Skeletal muscle tissue (tissue), 4 donors: ENCODE measurements around the gene FCMR. TPM values are rescaled to one million over a fixed set of nuclear protein-coding genes. Genes with fewer than 3 reads are reported as not detected.

ENCODE experiments used
- H3K27ac ChIP-seq: one replicate; pipeline ENCODE4 v1.7.0; 2013; ENCODE audit warnings: mild to moderate bottlenecking, low read depth, low read length, inconsistent platforms
- H3K27me3 ChIP-seq, 3 donors: one replicate each; pipeline ENCODE4 v1.7.0; 2013; ENCODE audit warnings: low read length in 3 of 3; ENCODE audit not compliant: control insufficient read depth in 3 of 3, insufficient read depth in 3 of 3
- H3K36me3 ChIP-seq, 3 donors: one replicate each; pipeline ENCODE4 v1.7.0; 2013; ENCODE audit warnings: low read length in 3 of 3; ENCODE audit not compliant: control insufficient read depth in 3 of 3, insufficient read depth in 3 of 3
- H3K4me1 ChIP-seq, 3 donors: one replicate each; pipeline ENCODE4 v1.7.0; 2013; ENCODE audit warnings: low read length in 3 of 3, mild to moderate bottlenecking in 3 of 3; ENCODE audit not compliant: control insufficient read depth in 3 of 3, insufficient read depth in 3 of 3
- H3K4me3 ChIP-seq, 3 donors: one replicate each; pipeline ENCODE4 v1.7.0; 2013; ENCODE audit warnings: low read length in 3 of 3
- H3K9ac ChIP-seq, 3 donors: one replicate each; pipeline ENCODE4 v1.7.0; 2013; ENCODE audit warnings: low read length in 3 of 3, mild to moderate bottlenecking in 3 of 3, moderate library complexity in 2 of 3, low read depth in 1 of 3
- H3K9me3 ChIP-seq, 3 donors: one replicate each; pipeline ENCODE4 v1.7.0; 2013; ENCODE audit warnings: low read length in 3 of 3; ENCODE audit not compliant: control insufficient read depth in 3 of 3
- total RNA-seq: library from RNA; depleted of rRNA; stranded (reverse); fragments of >200 nt; gene quantifications from one replicate; pipeline ENCODE4 v1.2.3, GENCODE V29; 2014
- donor health status: Osteomylitis.

FCMR gene
- total RNA-seq, 1 donor from 2014 or later, result 0.52 TPM

DNA sequence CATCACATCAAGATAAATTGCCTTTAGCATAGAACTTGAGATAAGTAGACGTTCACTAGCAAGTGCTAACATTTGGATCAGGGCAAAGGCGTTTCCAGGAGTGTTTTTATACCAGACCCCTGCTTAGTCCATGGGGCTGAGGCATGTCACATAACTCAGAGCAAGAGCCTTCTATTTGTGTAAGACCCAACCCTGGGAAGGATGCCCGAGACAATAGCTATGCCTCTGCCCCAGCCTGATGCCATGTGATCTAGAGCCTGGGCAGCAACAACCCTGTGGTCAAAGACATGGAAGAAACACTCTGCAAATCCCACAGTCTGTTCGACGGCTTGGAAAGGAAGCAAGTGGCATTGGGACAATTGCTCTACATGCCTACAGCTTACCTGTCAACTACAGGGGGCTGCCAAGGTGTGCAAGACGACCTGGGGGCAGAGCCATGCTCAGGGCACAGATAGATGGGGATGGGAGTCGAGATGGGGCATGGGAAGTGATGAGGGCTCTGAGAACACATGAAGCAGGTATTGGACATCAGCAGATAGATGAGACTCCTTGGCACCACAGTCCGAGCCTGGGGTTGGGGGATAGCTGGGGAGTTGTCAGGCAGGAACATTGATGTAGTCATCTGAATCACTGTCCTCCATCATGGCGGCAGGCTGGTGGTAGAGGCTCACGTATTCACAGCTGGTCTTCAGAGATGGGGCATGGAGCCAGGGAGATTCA is 17.2 kb downstream of the FCMR start:
- peaks cover 0 to 2% (median 0%) of the 10 kb centered on the region in 3 donors for H3K27me3 ChIP-seq
- no peak overlapping the region for H3K9ac ChIP-seq
- no peak overlapping the region for H3K4me3 ChIP-seq
- H3K27ac ChIP-seq, result no peak overlapping the region
- H3K4me1 ChIP-seq, result peaks cover 0 to 23% (median 12%) of the 10 kb centered on the region in 3 donors
- no peaks in the 10 kb centered on the region for H3K9me3 ChIP-seq
- H3K36me3 ChIP-seq, result no peaks in the 10 kb centered on the region

DNA sequence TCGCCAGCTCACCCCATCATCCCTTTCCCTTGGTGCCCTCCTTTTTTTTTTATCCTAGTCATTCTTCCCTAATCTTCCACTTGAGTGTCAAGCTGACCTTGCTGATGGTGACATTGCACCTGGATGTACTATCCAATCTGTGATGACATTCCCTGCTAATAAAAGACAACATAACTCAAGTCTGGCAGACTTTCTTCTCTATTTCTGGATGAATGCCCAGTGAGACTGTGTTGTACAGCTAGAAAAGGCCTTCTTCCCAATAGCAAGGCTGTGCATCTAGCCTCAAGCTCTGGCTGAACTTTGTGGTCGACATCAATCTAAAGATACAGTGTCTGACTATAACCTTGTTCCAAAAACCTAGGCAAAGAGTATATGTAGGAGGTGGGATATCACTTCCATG is 18.1 kb downstream of the FCMR start:
- H3K27me3 ChIP-seq, result no peaks in the 10 kb centered on the region
- no peaks in the 10 kb centered on the region for H3K9me3 ChIP-seq
- peaks cover 2 to 26% (median 12%) of the 10 kb centered on the region in 3 donors for H3K4me1 ChIP-seq
- H3K9ac ChIP-seq, result no peak overlapping the region
- no peaks in the 10 kb centered on the region for H3K36me3 ChIP-seq
- H3K4me3 ChIP-seq, result no peak overlapping the region
- peak overlapping the region; percentile 2 for H3K27ac ChIP-seq

DNA sequence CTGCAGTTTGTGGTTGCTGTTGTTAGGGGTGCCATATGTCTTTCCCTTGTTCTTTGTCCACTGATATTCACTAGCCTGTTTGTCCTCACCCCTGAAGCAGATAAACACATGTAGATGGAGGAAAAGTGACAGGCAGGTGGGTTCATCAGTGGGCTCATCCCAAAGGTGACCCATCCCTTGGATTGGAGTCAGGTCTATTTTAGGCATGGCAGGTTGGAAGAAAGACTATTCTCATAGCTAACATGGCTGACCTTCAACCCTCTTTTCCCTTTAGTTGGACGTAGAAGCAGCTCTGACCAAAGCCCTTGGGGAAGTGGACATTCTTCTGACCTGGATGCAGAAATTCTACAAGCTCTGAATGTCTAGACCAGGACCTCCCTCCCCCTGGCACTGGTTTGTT is 19.0 kb downstream of the FCMR start:
- Histone ChIP-seq H3K4me1 (peaks cover 3 to 32% (median 17%) of the 10 kb centered on the region in 3 donors), H3K4me3 (no peak overlapping the region), H3K9ac (no peak overlapping the region), H3K27ac (no peak overlapping the region), H3K9me3 (no peaks in the 10 kb centered on the region), H3K36me3 (no peaks in the 10 kb centered on the region), H3K27me3 (no peaks in the 10 kb centered on the region)

DNA sequence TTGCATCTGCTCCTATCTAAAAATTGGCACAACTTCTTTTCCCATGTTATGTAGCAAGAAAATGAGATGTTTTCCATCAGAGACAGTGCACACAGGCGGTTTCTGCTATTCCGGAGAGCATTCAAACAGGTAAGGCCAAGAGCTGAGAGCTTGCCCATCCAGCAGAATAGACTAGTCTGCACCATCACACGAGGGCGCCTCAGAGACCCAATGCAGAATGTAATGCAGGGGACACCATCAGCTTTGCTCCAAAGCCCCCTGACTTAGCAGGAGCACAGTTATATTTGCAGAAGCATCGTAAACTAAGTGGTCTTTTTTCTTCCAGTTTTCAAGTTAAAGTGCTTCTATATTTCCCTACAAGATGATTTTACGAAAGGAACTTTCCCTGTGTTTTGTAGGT is 19.8 kb downstream of the FCMR start:
- Histone ChIP-seq H3K4me3 (no peak overlapping the region), H3K9me3 (no peaks in the 10 kb centered on the region), H3K9ac (no peak overlapping the region), H3K4me1 (peaks cover 3 to 25% (median 11%) of the 10 kb centered on the region in 3 donors), H3K27ac (no peak overlapping the region), H3K27me3 (no peaks in the 10 kb centered on the region), H3K36me3 (no peaks in the 10 kb centered on the region)

DNA sequence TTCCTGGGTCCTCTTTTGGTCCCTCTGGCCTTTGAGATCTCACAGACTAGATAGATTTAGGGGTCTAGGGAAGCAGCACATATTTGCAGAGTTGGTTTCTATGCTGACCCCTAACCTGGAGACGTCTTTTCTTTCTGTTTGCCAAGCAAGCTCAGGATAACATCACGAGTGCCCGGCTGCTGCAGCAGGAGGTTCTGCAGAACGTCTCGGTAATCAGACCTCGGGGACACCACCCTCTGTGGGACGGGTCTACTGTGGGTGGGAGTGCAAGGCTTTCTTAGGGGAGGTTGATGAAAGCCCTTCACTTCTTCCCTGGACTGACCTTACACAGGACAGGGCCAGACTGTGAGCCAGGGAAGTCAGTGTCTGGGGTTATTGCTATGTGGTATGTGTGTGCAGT is 21.6 kb downstream of the FCMR start:
- peaks cover 3 to 37% (median 11%) of the 10 kb centered on the region in 3 donors for H3K4me1 ChIP-seq
- no peak overlapping the region for H3K27ac ChIP-seq
- no peaks in the 10 kb centered on the region for H3K9me3 ChIP-seq
- peaks cover 0 to 3% (median 0%) of the 10 kb centered on the region in 3 donors for H3K27me3 ChIP-seq
- H3K36me3 ChIP-seq, result no peaks in the 10 kb centered on the region
- H3K9ac ChIP-seq, result no peak overlapping the region
- no peak overlapping the region for H3K4me3 ChIP-seq

DNA sequence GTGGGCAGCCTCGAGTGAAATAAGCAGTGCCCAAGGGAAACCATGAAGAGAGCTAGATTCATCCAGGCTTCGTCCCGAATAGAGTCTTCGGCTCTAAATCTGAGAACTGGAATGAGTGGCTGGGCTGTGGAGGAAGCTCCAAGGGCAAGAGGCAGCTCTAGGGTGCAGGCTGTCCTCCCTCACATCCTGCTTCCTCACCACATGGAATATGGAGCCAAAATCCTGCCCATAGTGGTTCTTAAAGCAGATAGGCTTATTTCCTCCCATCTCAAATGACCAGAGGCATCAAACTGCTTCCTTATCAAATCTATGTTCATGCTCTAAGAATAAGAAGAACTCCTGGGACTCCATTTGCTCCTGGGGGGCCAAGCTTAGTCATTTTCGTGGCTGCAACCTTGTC is 22.0 kb downstream of the FCMR start:
- H3K4me3 ChIP-seq, result no peak overlapping the region
- H3K27me3 ChIP-seq, result peaks cover 0 to 3% (median 0%) of the 10 kb centered on the region in 3 donors
- no peaks in the 10 kb centered on the region for H3K36me3 ChIP-seq
- peaks cover 3 to 37% (median 11%) of the 10 kb centered on the region in 3 donors for H3K4me1 ChIP-seq
- no peak overlapping the region for H3K9ac ChIP-seq
- no peaks in the 10 kb centered on the region for H3K9me3 ChIP-seq
- H3K27ac ChIP-seq, result no peak overlapping the region

DNA sequence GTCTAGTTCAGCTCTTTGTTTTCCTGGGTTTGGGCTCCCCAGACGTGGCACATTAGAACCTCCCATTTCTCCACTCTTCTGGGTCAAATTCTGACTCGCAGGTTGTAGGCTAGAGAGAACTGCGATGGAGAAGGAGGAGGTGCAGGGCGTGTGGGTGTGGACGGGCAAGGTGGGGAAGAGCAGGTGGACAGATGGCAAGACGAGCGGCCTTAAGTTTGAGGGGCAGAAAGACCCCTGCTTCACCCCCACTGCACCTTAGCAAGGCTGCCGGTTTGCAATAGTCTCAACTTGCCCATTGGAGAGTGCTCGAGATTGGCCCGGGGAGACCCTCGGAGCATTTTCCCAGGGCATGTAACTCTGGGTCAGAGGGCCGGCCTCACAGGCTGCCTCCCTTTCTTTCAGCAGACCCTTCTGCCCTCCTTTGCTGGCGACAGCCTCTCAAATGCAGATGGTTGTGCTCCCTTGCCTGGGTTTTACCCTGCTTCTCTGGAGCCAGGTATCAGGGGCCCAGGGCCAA is 22.8 kb downstream of the FCMR start:
- H3K9ac ChIP-seq, result no peak overlapping the region
- peaks cover 0 to 3% (median 0%) of the 10 kb centered on the region in 3 donors for H3K27me3 ChIP-seq
- H3K4me1 ChIP-seq, result peaks cover 3 to 33% (median 11%) of the 10 kb centered on the region in 3 donors
- H3K9me3 ChIP-seq, result no peaks in the 10 kb centered on the region
- no peak overlapping the region for H3K4me3 ChIP-seq
- H3K36me3 ChIP-seq, result no peaks in the 10 kb centered on the region
- H3K27ac ChIP-seq, result no peak overlapping the region

DNA sequence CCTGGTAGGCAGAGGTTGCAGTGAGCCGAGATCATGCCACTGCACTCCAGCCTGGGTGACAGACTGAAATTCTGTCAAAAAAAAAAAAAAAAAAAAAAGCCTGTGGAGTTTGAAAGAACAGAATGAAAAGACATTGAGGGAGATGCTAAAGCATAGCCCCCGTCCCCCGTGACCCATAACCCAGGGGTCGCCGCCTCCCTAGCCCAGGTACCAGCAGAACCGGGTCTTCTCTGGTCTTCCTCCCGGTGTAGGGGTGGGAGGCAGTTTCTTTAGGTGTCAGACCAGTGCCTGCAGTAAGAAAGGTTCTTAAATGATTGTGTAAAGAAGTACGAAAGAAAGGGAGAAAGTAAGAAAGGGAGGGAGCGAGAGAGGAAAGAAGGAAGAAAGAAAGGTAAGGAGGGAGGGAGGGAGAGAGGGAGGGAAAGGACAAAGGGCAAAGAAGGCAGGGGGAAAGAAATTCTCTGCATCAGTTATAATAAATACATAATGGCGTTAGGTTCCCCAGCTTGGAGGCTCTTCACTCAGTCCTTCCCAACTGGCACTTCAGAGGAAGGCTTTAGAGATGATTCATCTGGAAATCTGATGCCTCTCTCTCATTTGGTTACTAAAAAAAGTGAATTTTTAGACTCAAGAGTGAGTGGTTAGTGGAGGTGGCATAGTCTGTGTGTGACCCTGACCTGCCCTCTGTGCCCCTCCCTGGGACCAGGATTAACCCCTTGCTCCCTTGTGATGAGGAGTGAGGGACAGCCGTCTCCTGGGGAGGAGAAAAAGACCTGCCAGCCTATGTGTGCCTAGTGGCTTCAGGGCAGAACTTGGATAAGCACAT is 23.4 kb downstream of the FCMR start:
- Histone ChIP-seq H3K9ac (no peak overlapping the region), H3K4me1 (peaks cover 3 to 26% (median 11%) of the 10 kb centered on the region in 3 donors), H3K9me3 (no peaks in the 10 kb centered on the region), H3K4me3 (no peak overlapping the region), H3K27me3 (peaks cover 0 to 3% (median 0%) of the 10 kb centered on the region in 3 donors), H3K36me3 (no peaks in the 10 kb centered on the region), H3K27ac (no peak overlapping the region)

DNA sequence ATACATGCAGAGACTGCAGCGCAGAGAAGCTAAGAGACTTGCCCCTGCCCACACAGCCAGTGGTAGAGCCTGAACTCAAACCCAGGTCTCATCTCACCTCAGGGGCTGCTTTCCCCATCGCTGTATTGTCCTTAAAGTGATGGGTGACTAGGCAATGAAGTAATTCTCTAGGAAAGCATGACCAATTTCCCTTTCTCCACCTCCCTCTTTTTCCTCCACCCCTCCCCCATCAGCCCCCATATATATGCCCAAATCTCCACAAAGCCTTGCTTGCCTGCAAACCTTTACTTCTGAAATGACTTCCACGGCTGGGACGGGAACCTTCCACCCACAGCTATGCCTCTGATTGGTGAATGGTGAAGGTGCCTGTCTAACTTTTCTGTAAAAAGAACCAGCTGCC is 24.6 kb downstream of the FCMR start, which contains the start of gene IL24:
TSS of gene IL24 (plus strand) at position 269 of the 400 bp plus-strand sequence. CDS start 390 bp downstream, outside the sequence.
- Histone ChIP-seq H3K9me3 (no peaks in the 10 kb centered on the region), H3K27ac (no peak within 1 kb of the TSS), H3K36me3 (no peaks in the 10 kb centered on the region), H3K4me1 (peaks cover 3 to 31% (median 11%) of the 10 kb centered on the region in 3 donors), H3K27me3 (peaks cover 0 to 3% (median 0%) of the 10 kb centered on the region in 3 donors), H3K4me3 (no peak within 1 kb of the TSS), H3K9ac (no peak within 1 kb of the TSS)
